GM23338 (cell line): ENCODE measurements around the gene GFPT2. TPM values are rescaled to one million over a fixed set of nuclear protein-coding genes. Genes with fewer than 3 reads are reported as not detected.

Experiments used
- ATAC-seq: fragments of 200-7000 bp; cut with Tn5 transposase; 3 replicates; pipeline ENCODE4 v1.9.1; 2020
- DNase-seq: peaks from one replicate; pipeline ENCODE4 v3.0.0-alpha.2; 2015; ENCODE audit warnings: low spot score
- H2AFZ ChIP-seq: fragments of 200-600 bp; sonication (generic); 2 replicates; pipeline ENCODE4 v1.8.0; 2016; ENCODE audit warnings: antibody characterized with exemption, mild to moderate bottlenecking, moderate library complexity
- H3F3A ChIP-seq: fragments of 200-600 bp; sonication (generic); replicated peaks from 2 replicates; pipeline ENCODE4 v1.8.0; 2017; ENCODE audit warnings: antibody characterized with exemption, mixed run types, low read depth
- H3K27ac ChIP-seq: fragments of 200-600 bp; sonication (generic); 2 replicates; pipeline ENCODE4 v1.6.1; 2016; ENCODE audit warnings: low read depth
- H3K27me3 ChIP-seq: fragments of 200-600 bp; sonication (generic); 2 replicates; pipeline ENCODE4 v1.8.0; 2016; ENCODE audit warnings: mild to moderate bottlenecking, mixed run types, moderate library complexity; ENCODE audit not compliant: insufficient read depth
- H3K36me3 ChIP-seq: fragments of 200-600 bp; sonication (generic); 2 replicates; pipeline ENCODE4 v1.8.0; 2016; ENCODE audit warnings: mild to moderate bottlenecking; ENCODE audit not compliant: insufficient read depth
- H3K4me1 ChIP-seq: fragments of 200-600 bp; sonication (generic); 2 replicates; pipeline ENCODE4 v1.8.0; 2016; ENCODE audit warnings: mild to moderate bottlenecking, moderate library complexity; ENCODE audit not compliant: insufficient read depth
- H3K4me2 ChIP-seq: fragments of 200-600 bp; sonication (generic); 2 replicates; pipeline ENCODE4 v1.7.1; 2017; ENCODE audit warnings: mixed run types
- H3K4me3 ChIP-seq: fragments of 200-600 bp; sonication (generic); 2 replicates; pipeline ENCODE4 v1.6.1; 2016; ENCODE audit warnings: mixed run types
- H3K79me2 ChIP-seq: fragments of 200-600 bp; sonication (generic); replicated peaks from 2 replicates; pipeline ENCODE4 v1.8.0; 2017; ENCODE audit warnings: mild to moderate bottlenecking; ENCODE audit not compliant: insufficient read depth
- H3K9me2 ChIP-seq: fragments of 200-600 bp; sonication (generic); 2 replicates; pipeline ENCODE4 v1.8.0; 2017; ENCODE audit not compliant: insufficient read depth
- H4K20me1 ChIP-seq: fragments of 200-600 bp; sonication (generic); replicated peaks from 2 replicates; pipeline ENCODE4 v1.8.0; 2017; ENCODE audit warnings: mild to moderate bottlenecking; ENCODE audit not compliant: insufficient read depth
- H3K27ac Mint-ChIP-seq: 2 replicates; pipeline ENCODE4 v1.8.0; 2020; ENCODE audit warnings: inconsistent platforms, mild to moderate bottlenecking, moderate library complexity, mixed read lengths
- H3K27me3 Mint-ChIP-seq: 3 replicates; pipeline ENCODE4 v1.8.0; 2022; ENCODE audit warnings: low read depth, mild to moderate bottlenecking, moderate library complexity, mixed read lengths, inconsistent platforms; ENCODE audit not compliant: insufficient read depth, poor library complexity
- H3K36me3 Mint-ChIP-seq: 3 replicates; pipeline ENCODE4 v1.8.0; 2021; ENCODE audit warnings: low read depth, mild to moderate bottlenecking, inconsistent platforms, moderate library complexity, mixed read lengths
- H3K4me1 Mint-ChIP-seq: 3 replicates; pipeline ENCODE4 v1.8.0; 2020; ENCODE audit warnings: mild to moderate bottlenecking, inconsistent platforms, mixed read lengths
- H3K4me3 Mint-ChIP-seq: 3 replicates; pipeline ENCODE4 v1.8.0; 2021; ENCODE audit warnings: moderate library complexity, mild to moderate bottlenecking, inconsistent platforms, mixed read lengths
- H3K9me3 Mint-ChIP-seq: 3 replicates; pipeline ENCODE4 v1.8.0; 2020; ENCODE audit warnings: moderate library complexity, mild to moderate bottlenecking, inconsistent platforms, mixed read lengths
- ETS1 ChIP-seq: IDR thresholded peaks from 2 replicates; pipeline ENCODE4 v1.6.1; 2016; ENCODE audit warnings: antibody characterized with exemption
- EZH2 ChIP-seq: fragments of 200-600 bp; sonication (generic); IDR thresholded peaks from one replicate; pipeline ENCODE4 v1.8.0; 2017; ENCODE audit warnings: antibody characterized with exemption, mild to moderate bottlenecking, low read depth; ENCODE audit not compliant: unreplicated experiment
- EZH2phosphoT487 ChIP-seq: fragments of 200-600 bp; sonication (generic); IDR thresholded peaks from one replicate; pipeline ENCODE4 v1.8.1; 2018; ENCODE audit warnings: antibody characterized with exemption; ENCODE audit not compliant: unreplicated experiment
- JUNB ChIP-seq: IDR thresholded peaks from one replicate; pipeline ENCODE4 v1.6.1; 2016; ENCODE audit warnings: antibody characterized with exemption; ENCODE audit not compliant: unreplicated experiment
- NANOG ChIP-seq: IDR thresholded peaks from 2 replicates; pipeline ENCODE4 v1.6.1; 2016; ENCODE audit warnings: antibody characterized with exemption, borderline replicate concordance
- POLR2AphosphoS5 ChIP-seq: IDR thresholded peaks from 2 replicates; pipeline ENCODE4 v1.6.1; 2016; ENCODE audit warnings: antibody characterized with exemption, low read depth
- REST ChIP-seq: IDR thresholded peaks from one replicate; pipeline ENCODE4 v1.6.1; 2018; ENCODE audit warnings: antibody characterized with exemption; ENCODE audit not compliant: unreplicated experiment
- STAT1 ChIP-seq: IDR thresholded peaks from one replicate; pipeline ENCODE4 v1.6.1; 2016; ENCODE audit warnings: antibody characterized with exemption; ENCODE audit not compliant: unreplicated experiment
- ZNF114 ChIP-seq: fragments of 250-450 bp; sonication (Bioruptor Pico); IDR thresholded peaks from 2 replicates; pipeline ENCODE4 v1.5.0; 2020; ENCODE audit warnings: mild to moderate bottlenecking, moderate library complexity
- ZNF331 ChIP-seq: fragments of 250-450 bp; sonication (Bioruptor Pico); IDR thresholded peaks from 2 replicates; pipeline ENCODE4 v1.5.0; 2020; ENCODE audit warnings: low read depth, mild to moderate bottlenecking, moderate library complexity
- polyA plus RNA-seq: library from polyadenylated mRNA; unstranded; fragments of >200 nt; fragmentation: Nextera tagmentation; extraction: Ambion mirVana; gene quantifications from 2 replicates; pipeline ENCODE4 v1.2.1, GENCODE V29; 2016
- total RNA-seq: library from RNA; depleted of rRNA; stranded (reverse); fragments of >200 nt; shearing (Covaris generic); gene quantifications from 2 replicates; pipeline ENCODE4 v1.2.3, GENCODE V29; 2014
- TF ChIP-seq, protein P1 (sequence below), 2 experiments: fragments of 200-600 bp in 1 of 2; sonication (generic) in 1 of 2; conservative IDR thresholded peaks; 2 replicates each; pipeline versions ENCODE4 v1.5.1 to v1.6.1; 2016 to 2017; ENCODE audit warnings: antibody characterized with exemption in 2 of 2, low read depth in 2 of 2, mild to moderate bottlenecking in 2 of 2, moderate library complexity in 1 of 2

The GFPT2 gene
- total and polyA plus RNA-seq, 2 experiments from 2014 or later: 82.6 to 120 TPM

- TF ChIP-seq, protein P1, sequence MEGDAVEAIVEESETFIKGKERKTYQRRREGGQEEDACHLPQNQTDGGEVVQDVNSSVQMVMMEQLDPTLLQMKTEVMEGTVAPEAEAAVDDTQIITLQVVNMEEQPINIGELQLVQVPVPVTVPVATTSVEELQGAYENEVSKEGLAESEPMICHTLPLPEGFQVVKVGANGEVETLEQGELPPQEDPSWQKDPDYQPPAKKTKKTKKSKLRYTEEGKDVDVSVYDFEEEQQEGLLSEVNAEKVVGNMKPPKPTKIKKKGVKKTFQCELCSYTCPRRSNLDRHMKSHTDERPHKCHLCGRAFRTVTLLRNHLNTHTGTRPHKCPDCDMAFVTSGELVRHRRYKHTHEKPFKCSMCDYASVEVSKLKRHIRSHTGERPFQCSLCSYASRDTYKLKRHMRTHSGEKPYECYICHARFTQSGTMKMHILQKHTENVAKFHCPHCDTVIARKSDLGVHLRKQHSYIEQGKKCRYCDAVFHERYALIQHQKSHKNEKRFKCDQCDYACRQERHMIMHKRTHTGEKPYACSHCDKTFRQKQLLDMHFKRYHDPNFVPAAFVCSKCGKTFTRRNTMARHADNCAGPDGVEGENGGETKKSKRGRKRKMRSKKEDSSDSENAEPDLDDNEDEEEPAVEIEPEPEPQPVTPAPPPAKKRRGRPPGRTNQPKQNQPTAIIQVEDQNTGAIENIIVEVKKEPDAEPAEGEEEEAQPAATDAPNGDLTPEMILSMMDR (conservative IDR thresholded peaks at IDR 0.05; ENCODE audit: low read depth in 2 of 2): no peak
- TF ChIP-seq ZNF331: no peak
- no peak for TF ChIP-seq POLR2AphosphoS5
- TF ChIP-seq STAT1: no peak
Observed at GRCh38 chr5:180379355-180380070, 26.4 kb upstream of the GFPT2 start (continued).

GRCh38 chr5:180378438-180379344 is 25.6 kb upstream of the GFPT2 start:
- peaks cover 7% of the 10 kb centered on the region for H3K27me3 Mint-ChIP-seq
- peaks cover 16% of the 10 kb centered on the region for H3K4me1 Mint-ChIP-seq
- no peaks in the 10 kb centered on the region for H3K79me2 ChIP-seq
- no peaks in the 10 kb centered on the region for H4K20me1 ChIP-seq
- H3K27ac Mint-ChIP-seq: no peak overlapping the region
- H3K36me3 ChIP-seq: no peaks in the 10 kb centered on the region
- DNase-seq (no peak), ATAC-seq (no peak)
- H3K4me3 ChIP-seq: no peak overlapping the region
- H3K36me3 Mint-ChIP-seq: no peaks in the 10 kb centered on the region; the same call in 2 of the 3 replicates
- no peaks in the 10 kb centered on the region for H3K9me3 Mint-ChIP-seq
- H3K4me1 ChIP-seq: no peaks in the 10 kb centered on the region
- no peaks in the 10 kb centered on the region for H3F3A ChIP-seq
- H3K27ac ChIP-seq: no peak overlapping the region
- H3K4me2 ChIP-seq: no peak overlapping the region
- no peak overlapping the region for H2AFZ ChIP-seq
- H3K27me3 ChIP-seq: no peaks in the 10 kb centered on the region
- no peak overlapping the region for H3K4me3 Mint-ChIP-seq
- no peaks in the 10 kb centered on the region for H3K9me2 ChIP-seq
- no peak for TF ChIP-seq JUNB
- no peak for TF ChIP-seq POLR2AphosphoS5
- TF ChIP-seq EZH2phosphoT487: no peak
- TF ChIP-seq ZNF114 (CRISPR knock-in tag): no peak
- TF ChIP-seq EZH2: no peak
- TF ChIP-seq ZNF331: no peak
- TF ChIP-seq STAT1: no peak
- TF ChIP-seq, protein P1 (conservative IDR thresholded peaks at IDR 0.05; ENCODE audit: low read depth in 2 of 2): no peak
- TF ChIP-seq NANOG: no peak
- TF ChIP-seq ETS1: no peak
- TF ChIP-seq REST: no peak
